ENCODE data around the gene PLXNA4.

GRCh38 chr7:132511921-132512320 is 64.3 kb downstream of the PLXNA4 start:
- no peak for TF ChIP-seq CTCF (IDR thresholded peaks at IDR 0.05; ENCODE audit: low read length)
- no peak for TF ChIP-seq EZH2 (IDR thresholded peaks at IDR 0.05; ENCODE audit: borderline replicate concordance, low read length)
